Coronary artery (tissue), 2 donors: Measurements from ENCODE around the gene HMCN2.
A peak's percentile ranks its signal among the peaks of the same experiment; 100 is the strongest.

ENCODE experiments used
- DNase-seq: peaks from one replicate; pipeline ENCODE4 v3.0.0-alpha.2; 2017; ENCODE audit warnings: low spot score
- H3K27ac ChIP-seq, 2 donors: fragments of 200-600 bp; sonication (generic); one replicate each; pipeline ENCODE4 v1.5.1; 2016 to 2019
- H3K4me3 ChIP-seq: fragments of 200-600 bp; sonication (generic); 2 replicates; pipeline ENCODE4 v1.5.1; 2016; ENCODE audit warnings: mild to moderate bottlenecking, moderate library complexity
- CTCF ChIP-seq: fragments of 200-600 bp; sonication (generic); IDR thresholded peaks from one replicate; pipeline ENCODE4 v1.5.1; 2019; ENCODE audit warnings: antibody characterized with exemption

Gene HMCN2

GRCh38 chr9:130304116-130304515 is 38.6 kb downstream of the HMCN2 start:
- TF ChIP-seq CTCF = no peak
- Histone ChIP-seq H3K4me3 (no peak overlapping the region), H3K27ac (peak overlapping the region in 1 of 2 donors; percentile 22)
- DNase-seq = no peak

GRCh38 chr9:130304643-130305042 is 39.1 kb downstream of the HMCN2 start:
- peak overlapping the region in 1 of 2 donors; percentile 22 for H3K27ac ChIP-seq
- DNase-seq = no peak
- TF ChIP-seq CTCF = no peak
- H3K4me3 ChIP-seq = no peak overlapping the region

GRCh38 chr9:130305381-130305780 is 39.8 kb downstream of the HMCN2 start:
- Histone ChIP-seq H3K4me3 (no peak overlapping the region), H3K27ac (peak overlapping the region in 1 of 2 donors; percentile 41)
- no peak for DNase-seq
- no peak for TF ChIP-seq CTCF

GRCh38 chr9:130306823-130307666 is 41.5 kb downstream of the HMCN2 start:
- H3K27ac ChIP-seq = no peak overlapping the region
- no peak for DNase-seq
- TF ChIP-seq CTCF = no peak
- no peak overlapping the region for H3K4me3 ChIP-seq

GRCh38 chr9:130307667-130307943 is 42.0 kb downstream of the HMCN2 start:
- no peak for DNase-seq
- no peak for TF ChIP-seq CTCF
- Histone ChIP-seq H3K4me3 (no peak overlapping the region), H3K27ac (no peak overlapping the region)

- no peak for DNase-seq
- Histone ChIP-seq H3K4me3 (no peak overlapping the region), H3K27ac (no peak overlapping the region)
- no peak for TF ChIP-seq CTCF
Measured at GRCh38 chr9:130308081-130308571, 42.6 kb downstream of the HMCN2 start.
